HG02642 (cell line): Measurements from ENCODE around the gene NR4A2.
"Not testable (repeated sequence)": the region's sequence is repeated elsewhere in the genome, so short reads cannot be mapped to it uniquely, and the experiment has no call there.

Source experiments
- ATAC-seq: cut with Tn5 transposase; IDR thresholded peaks from one replicate; pipeline ENCODE4 v1.9.1; 2021; ENCODE audit warnings: mild to moderate bottlenecking; ENCODE audit not compliant: unreplicated experiment, poor library complexity

NR4A2 gene

DNA sequence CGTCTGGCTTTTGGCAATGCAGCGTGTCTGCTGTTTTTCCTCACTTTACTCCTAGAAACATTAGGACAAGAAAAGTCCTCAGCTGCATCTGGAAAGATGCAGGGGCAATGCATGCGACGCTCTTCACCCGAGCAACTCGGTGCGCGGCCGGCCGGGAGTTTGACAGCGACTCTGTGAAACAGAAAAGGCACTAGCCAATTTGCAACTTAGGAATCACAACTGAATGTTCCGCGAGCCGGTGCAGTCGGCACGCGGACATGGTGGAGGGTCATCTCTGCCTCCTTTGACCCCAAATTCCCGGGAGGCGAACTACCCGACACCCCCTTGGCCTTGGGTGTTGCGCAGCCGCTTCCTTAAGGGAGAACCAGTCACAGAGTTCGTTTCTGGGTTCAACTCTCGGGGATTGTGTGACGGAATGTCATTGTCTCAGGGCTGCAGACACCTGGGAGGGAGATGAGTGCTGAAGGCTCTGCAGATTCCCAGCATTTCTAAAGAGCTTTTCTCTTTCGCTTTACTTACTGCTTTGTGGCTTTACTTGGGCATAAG lies 9.8 kb downstream of the NR4A2 start:
- ATAC-seq: peak; percentile 26

DNA sequence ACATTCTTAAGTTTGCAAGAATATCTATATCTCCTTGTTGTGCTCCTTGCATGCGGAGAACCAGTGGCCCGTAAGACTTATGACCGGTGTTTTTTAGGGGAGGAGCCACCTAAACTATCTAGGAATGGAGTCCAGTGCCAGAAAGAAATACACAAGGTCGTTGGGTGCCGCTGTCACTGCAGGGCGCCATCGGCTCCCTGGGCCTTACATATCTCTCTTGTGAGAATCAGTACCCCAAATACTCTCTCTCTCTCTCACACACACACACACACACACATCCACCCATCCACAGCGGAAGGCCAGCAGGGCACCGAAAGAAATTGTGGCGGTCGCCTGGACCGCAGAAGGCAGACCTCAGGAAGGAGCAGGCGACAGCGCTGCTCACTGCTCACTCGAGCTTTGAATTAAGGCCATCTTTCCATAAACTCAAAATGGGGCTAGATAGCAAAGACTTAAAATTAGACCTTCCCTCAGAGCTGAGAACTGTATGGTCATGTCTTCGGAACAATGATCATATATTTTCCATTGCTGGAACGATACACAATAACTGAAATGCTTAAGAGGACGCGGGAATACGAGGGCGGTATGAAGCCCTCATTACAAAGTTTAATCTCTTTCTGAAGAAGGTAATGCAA lies 10.4 kb downstream of the NR4A2 start:
- peak; percentile 64 for ATAC-seq

DNA sequence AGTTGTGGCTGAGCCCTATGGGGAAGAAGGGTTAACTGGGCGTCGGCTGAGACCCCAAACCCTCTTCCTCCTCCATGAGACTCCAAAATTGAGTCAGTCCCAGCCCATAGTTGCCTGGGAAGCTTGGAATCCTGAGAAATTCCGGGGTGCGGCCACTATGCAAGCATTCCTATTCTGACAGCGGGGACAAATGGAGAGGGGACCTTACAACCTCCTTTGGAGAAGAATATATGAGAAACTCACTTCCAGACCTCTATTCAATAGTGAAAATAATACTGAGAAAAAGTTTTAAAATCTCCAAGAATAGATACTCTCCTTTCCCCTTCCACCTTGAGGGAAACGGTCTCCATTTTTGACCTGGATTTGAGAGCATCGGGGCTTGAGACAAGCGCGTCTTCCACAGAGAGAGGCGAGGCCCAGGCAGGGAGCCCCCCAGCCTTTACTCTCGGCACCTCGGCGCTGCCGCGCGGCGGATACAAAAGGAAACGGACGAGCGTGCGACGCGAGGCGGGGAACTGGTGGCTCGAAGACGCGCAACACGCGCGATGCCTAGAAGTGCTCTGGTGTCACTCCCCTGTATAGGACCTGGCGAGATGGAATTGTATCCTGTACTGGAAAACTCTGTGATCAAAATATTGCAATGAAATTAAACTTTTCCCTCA lies 11.1 kb downstream of the NR4A2 start:
- ATAC-seq: peak; percentile 54

DNA sequence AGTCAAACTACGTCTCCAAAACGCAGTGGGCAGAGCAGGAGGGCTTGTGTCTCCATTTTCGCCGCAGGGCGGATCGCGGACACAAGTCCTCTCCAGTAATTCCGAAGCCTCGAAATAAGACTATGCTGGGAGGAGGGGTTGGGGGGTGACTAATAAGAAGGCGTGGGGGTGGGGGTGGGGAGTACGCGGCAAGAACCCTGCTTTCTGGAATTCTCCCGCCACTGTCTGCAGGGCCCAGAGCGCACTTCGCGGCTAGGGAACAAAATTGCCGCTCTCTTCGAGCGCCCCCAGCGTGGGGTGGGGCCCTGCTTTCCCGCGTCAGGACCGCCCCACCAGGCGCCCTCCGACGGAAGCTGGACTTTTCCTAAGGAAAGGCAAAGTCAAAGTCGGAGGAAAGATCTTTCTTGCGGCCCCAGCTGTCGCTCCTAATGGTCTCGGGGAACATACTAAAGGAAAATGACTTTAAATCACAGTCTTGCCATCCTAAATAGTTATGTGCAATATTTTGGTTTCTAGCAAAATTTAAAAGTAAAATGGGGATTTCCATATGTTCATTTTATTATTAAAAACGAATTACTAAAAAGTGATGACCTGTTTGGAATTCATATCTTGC lies 11.9 kb downstream of the NR4A2 start:
- no peak for ATAC-seq

DNA sequence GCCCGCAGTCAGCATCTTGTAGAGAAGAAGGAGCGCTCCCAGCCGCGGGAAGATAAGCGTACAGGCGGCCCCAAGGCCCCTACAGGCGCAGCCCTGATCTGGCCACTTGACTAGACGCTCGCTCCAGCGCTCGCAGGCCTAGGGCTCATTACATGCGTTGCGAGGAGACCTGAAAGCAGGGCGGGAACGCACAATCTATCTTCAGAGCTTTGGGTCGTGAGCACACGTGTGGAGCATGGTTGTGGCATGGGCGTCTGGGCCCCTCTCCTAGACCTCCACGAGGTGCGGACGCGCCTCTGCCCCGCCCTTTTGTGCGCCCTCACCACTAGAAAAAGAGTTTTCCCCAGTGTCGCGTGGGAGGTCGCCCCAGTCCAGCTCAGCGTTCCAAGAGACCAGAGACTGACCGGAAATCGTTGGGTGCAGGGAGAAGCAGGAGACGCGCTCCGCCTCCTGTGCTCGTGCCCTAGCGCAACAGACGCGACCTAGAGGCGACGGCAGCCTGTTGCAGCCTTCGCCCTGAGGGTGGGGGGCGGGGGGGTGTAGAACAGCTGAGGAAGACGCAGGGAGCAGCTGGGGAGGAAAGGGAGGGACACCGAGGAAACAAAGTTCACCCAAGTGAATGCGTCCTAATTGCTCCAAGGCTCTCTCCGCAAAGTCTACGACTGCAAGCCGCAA lies 12.6 kb downstream of the NR4A2 start:
- no peak for ATAC-seq

DNA sequence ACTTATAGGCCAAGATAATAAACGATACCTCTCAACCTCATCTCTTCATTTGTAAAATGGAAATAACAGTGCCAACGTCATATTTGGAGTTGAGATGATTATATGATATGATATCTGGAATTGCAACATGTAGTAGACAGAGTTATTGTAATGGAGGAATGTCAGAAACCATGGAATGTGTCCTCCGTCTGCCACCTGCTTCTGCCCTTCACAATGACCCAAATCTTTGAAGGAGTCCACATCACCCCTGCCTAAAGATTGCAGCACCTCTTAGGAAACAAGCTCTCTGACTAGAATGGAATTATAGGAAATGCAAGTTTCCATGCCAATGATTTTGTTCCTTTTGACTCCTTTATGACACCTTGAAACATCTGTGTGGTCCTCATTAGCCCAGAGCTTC lies 14.9 kb downstream of the NR4A2 start:
- ATAC-seq: no peak

DNA sequence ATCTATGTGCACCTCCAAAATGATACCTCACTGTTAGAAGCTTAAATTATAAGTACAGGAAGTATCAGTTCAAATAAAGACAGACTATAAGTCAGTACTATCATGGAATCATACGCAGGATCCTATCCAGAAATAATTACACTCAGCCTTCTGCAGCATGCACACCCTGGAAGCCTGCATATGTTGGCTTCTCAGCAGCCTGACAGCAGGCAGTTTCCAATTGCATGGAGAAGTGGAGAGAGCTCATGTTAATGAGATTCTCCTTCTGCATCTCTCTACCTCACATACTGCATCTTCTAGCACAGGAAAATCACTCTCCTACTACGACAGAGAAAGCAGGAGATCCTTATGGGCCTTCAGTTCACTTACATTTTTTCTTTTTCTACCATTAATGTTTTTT lies 20.5 kb downstream of the NR4A2 start:
- ATAC-seq: no peak

DNA sequence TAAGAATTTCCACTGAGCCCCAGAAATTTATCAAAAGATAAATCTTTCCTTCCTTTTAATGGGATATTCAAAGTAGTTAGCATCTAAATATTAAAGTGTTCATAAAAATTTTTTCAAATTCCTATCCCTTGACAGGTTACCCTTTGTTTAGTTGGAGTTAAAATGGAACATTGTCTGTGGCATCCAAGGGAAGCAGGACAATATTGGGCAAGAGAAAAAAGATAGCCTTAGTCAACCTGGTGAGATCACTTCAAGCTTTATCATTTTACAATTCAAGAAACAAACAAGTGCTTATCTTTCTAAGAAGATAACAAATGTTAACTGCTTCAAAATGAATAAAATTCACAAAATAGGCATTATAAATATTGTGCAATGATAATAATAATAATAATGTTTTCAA lies 21.7 kb downstream of the NR4A2 start:
- no peak for ATAC-seq

DNA sequence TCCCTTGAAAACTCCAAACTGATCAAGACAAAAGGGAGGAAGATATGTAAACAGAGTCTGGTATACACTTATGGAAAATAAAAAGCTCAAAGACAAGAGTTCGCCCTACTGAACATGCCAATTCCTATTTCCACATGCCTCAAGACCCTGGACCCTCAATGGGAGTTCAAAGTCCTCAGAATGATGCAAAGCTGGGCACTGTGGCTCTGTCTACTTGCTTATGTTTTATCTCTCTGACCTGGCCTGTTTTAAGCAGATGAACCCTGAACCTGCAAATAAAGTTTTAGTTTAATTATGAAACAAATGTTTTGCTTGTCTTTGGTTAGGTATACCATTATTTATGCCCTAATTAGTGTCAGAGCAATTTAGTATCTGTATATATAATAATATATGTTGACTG lies 22.6 kb downstream of the NR4A2 start:
- ATAC-seq: no peak

DNA sequence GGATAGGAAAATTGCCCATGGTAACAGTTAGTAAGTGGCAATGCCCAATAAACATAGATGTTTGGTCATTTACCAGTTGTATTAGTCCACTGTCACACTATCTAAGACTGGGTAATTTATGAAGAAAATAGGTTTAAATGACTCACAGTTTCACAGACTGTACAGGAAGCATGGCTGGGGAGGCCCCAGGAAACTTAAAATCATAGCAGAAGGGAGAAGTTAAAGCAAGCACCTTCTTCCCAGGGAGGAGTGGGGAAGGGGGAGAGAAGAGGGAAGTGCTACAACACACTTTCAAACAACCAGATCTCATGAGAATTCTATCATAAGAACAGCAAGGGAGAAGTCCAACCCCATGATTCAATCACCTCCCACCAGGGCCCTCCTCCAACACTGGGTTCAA lies 23.4 kb downstream of the NR4A2 start:
- peak; percentile 66 for ATAC-seq

DNA sequence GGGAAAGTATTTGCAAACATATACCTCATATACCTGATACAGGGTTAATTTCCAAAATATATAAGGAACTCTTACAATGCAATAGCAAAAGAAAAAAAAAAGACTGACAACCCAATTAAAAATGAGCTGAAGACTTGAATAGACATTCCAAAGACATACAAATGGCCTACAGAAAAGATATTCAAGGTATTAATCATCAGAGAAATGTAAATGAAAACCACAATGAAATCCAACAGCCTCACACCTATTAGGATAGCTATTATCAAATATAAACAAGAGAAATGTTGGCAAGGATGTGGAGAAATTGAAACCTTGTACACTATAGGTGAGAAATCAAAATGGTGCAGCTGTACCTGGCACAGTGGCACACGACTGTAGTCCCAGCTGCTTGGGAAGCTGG lies 25.7 kb downstream of the NR4A2 start:
- no peak for ATAC-seq

DNA sequence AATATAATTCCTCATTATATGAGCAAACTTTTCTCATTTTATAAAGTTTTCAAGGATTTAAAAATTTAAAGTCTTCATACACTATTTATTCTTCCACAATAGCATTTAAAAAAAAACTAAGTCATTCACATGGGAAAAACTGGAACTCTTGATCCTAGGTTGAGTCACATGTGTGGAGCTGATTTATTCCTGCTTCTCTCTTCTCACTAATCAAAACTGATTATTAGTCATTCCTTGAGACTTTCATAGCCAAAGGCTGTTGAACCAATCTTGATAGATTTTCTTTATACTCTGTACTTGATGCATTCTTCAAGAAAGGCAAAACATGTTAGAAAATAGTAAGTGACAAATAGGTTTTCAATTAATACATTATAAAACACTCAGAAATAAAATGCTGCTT lies 27.4 kb downstream of the NR4A2 start:
- no peak for ATAC-seq

DNA sequence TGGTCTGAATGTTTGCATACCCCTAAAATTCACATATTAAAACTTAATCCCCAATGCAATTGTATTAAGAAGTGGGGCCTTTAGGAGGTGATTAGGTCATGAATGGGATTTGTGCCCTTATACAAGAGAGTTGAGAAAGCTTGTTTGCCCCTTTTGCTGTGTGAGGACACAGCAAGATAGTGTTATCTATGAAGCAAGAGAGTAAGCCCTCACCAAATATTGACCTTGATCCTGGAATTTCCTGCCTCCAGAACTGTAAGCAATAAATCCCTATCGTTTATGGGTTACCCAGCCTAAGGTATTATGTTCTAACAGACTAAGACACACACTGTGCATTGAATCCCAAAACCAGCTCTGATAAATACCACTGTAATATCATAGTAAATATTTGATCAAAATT lies 32.2 kb downstream of the NR4A2 start:
- ATAC-seq: no peak

DNA sequence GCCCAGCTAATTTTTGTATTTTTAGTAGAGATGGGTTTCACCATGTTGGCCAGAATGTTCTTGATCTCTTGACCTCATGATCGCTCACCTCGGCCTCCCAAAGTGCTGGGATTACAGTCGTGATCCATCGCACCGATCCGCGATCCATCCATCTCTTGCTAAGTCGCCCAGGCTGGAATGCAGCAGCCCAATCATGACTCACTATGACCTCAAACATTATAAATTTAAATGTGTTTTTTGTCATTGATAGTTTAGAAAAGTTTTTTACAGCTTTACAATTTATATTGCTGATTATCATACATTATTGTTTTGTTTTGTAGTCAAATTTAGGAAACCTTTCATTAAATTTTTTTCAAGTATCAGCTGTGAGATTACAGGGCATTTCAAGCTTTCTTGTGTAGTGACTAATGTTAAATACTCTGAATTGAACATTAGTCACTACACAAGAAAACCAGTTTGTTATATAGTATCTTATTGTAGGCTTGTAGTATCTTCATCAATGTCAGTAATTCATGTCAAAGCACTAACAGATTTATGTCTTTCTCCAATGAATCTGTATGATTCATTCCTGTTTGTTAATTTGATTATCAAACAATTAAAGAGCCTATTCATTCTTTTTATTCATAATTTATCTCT lies 37.5 kb downstream of the NR4A2 start:
- no peak for ATAC-seq

DNA sequence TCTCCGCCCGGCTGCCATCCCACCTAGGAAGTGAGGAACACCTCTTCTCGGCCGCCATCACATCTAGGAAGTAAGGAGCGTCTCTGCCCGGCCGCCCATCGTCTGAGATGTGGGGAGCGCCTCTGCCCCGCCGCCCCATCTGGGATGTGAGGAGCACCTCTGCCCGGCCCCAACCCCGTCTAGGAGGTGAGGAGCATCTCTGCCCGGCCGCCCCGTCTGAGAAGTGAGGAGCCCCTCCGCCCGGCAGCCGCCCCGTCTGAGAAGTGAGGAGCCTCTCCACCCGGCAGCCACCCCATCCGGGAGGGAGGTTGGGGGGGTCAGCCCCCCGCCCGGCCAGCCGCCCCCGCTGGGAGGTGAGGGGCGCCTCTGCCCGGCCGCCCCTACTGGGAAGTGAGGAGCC lies 39.1 kb downstream of the NR4A2 start:
- not testable (repeated sequence) for ATAC-seq

DNA sequence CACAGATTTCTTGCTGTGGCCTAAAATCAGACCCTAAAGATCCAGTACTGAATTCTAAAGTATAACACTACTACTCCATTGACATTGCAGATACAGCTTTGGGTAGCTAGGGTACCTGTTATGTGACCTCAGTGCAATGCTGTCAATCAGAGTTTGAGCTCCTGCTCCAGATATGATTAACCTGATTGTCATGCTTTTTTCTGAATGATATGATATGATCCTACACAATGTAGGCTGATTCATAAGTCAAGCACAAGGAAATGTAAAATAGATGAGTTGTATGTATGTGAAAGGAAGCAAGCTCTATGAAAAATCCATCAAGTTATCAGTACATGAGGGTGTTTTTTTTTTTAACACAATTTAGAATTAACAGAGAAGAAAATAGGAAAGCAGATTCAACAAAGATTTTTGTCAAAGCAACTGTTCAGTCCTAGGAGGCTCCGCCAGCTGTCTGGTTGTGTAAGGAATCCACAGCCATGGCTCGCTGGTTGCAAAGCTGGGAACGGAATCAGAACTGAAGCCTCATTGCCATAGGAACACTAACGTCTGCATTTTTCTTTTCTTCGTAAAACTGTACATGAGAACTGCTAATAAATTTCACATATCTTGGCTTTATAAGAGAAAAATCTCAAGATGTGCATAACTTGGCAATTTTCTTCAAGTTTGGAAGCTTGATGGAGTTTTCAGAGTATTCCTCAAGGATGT lies 52.9 kb downstream of the NR4A2 start:
- no peak for ATAC-seq
